ENCODE measurements around the gene MTUS2. TPM values are rescaled to one million over a fixed set of nuclear protein-coding genes. Genes with fewer than 3 reads are reported as not detected.
A peak's percentile ranks its signal among the peaks of the same experiment; 100 is the strongest.

The MTUS2 gene
- total and polyA plus RNA-seq, 2 of the 8 experiments (the other 6 are each of a cell fraction or from before 2014, with no cell fraction given) = 0.18 to 0.80 TPM

DNA sequence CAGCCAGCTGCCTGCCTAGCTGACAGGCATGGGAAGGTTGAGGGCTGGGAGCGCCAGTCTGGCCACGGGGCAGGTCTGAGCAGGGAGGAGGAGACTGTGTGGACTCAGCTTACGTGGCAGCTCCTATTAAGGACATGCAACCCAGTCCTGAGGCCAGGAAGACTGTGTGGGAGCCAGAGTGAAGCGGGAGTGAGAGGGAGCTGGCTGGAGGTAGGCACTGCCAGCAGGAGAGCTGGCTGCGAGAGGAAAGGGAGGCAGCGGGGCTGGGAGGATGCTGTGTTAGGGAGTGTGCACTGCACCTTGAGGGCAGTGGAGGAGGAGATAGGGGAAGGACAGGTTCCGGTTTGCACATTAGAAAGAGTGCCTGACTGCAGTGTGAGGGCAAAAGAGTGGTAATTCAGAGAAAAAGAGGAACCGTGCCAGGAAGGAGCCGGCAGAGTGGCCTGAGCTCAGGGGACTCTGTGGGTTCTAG, 676.1 kb downstream of the MTUS2 start:
- Histone ChIP-seq H4K8ac (ENCODE audit: extremely low read depth, insufficient read depth, low read length) (no peak overlapping the region), H2AK5ac (ENCODE audit: low read depth, low read length) (0 out of 2 replicates have a peak overlapping the region, but pooled peaks have one; percentile 16), H2BK20ac (ENCODE audit: low read length) (no peak overlapping the region), H3K36me3 (ENCODE audit: control insufficient read depth in 2 of 4, insufficient read depth in 4 of 4, low read length in 3 of 4) (no peaks in the 10 kb centered on the region; a peak in 2 of 8 replicates), H3K18ac (ENCODE audit: extremely low read depth, low read length) (no peak overlapping the region), H3K4me3 (ENCODE audit: extremely low read depth in 1 of 4, insufficient read depth in 2 of 4, low read depth in 3 of 4, low read length in 4 of 4) (no peak overlapping the region), H2BK5ac (ENCODE audit: low read depth, low read length) (no peak overlapping the region), H3K9me3 (ENCODE audit: insufficient read depth in 2 of 2, low read depth in 1 of 2, low read length in 1 of 2) (no peaks in the 10 kb centered on the region), H3K4me2 (ENCODE audit: insufficient read depth in 1 of 2, low read depth in 2 of 2, low read length in 2 of 2) (no peak overlapping the region), H3K27ac (ENCODE audit: low read depth, low read length) (no peak overlapping the region), H4K5ac (ENCODE audit: insufficient read length, low read depth, low read length) (no peak overlapping the region), H3K4me1 (replicated peaks in 1 of 4; ENCODE audit: control insufficient read depth in 3 of 4, insufficient read depth in 4 of 4, low read length in 3 of 4) (peaks cover 0 to 3% (median 0%) of the 10 kb centered on the region in 4 experiments; a peak in 2 of 7 replicates), H2AFZ (ENCODE audit: low read length) (no peak overlapping the region), H2BK15ac (ENCODE audit: low read length) (peak overlapping the region; percentile 81; the same call in 1 of the 2 replicates), H3K23me2 (ENCODE audit: low read depth, low read length) (peaks cover 10% of the 10 kb centered on the region), H3K4ac (replicated peaks; ENCODE audit: insufficient read length, low read depth, low read length) (no peak overlapping the region), H3K79me2 (ENCODE audit: control insufficient read depth in 1 of 2, insufficient read depth in 2 of 2, low read length in 2 of 2) (no peaks in the 10 kb centered on the region), H3K9ac (replicated peaks in 1 of 4; ENCODE audit: extremely low read depth in 1 of 4, low read depth in 3 of 4, low read length in 3 of 4) (no peak overlapping the region), H4K91ac (replicated peaks; ENCODE audit: insufficient read length, low read length) (no peak overlapping the region), H3K14ac (ENCODE audit: insufficient read length) (no peak overlapping the region), H3K56ac (replicated peaks; ENCODE audit: insufficient read length, low read depth, low read length) (no peak overlapping the region), H4K20me1 (replicated peaks in 1 of 2; ENCODE audit: control insufficient read depth in 1 of 2, insufficient read depth in 2 of 2, low read length in 2 of 2) (peaks cover 0 to 9% of the 10 kb centered on the region in 2 experiments), H3K23ac (ENCODE audit: insufficient read length) (no peak overlapping the region), H2BK12ac (ENCODE audit: low read depth, low read length) (no peak overlapping the region), H2BK120ac (replicated peaks; ENCODE audit: low read depth, low read length) (no peak overlapping the region), H3K79me1 (ENCODE audit: low read depth, low read length) (no peaks in the 10 kb centered on the region; the same call in 1 of the 2 replicates), H3K27me3 (replicated peaks in 1 of 4; ENCODE audit: control insufficient read depth in 3 of 4, extremely low read depth in 1 of 4, insufficient read depth in 3 of 4, low read length in 3 of 4) (peaks cover 0 to 2% (median 0%) of the 10 kb centered on the region in 4 experiments; a peak in 1 of 7 replicates)
- no peak for FAIRE-seq
- no peak for DNase-seq (ENCODE audit: low read depth in 1 of 2, low spot score in 2 of 2)
- POLR2A ChIA-PET (ENCODE audit: partially characterized antibody) = interaction anchor here (1.0 to 4.2 kb wide), 2 partner anchors 11 to 14 kb away, joined by 3 to 23 read pairs; no protein-coding TSS in a partner anchor
- 89% methylated on average over 9 of the region's 9 CpGs; no CpG with 5 or more reads in 1 of the 2 experiments for WGBS, 2 experiments (ENCODE audit: extremely low coverage in 1 of 2, insufficient coverage in 1 of 2, insufficient read length in 1 of 2, insufficient replicate concordance in 2 of 2, low coverage in 1 of 2, low lambda C conversion rate in 2 of 2, missing lambda C conversion rate in 1 of 2)
- CTCF ChIA-PET (ENCODE audit: partially characterized antibody) = interaction anchor here (0.6 to 17.8 kb wide), 10 partner anchors 9 to 211 kb away, joined by 3 to 210 read pairs (median 4); no protein-coding TSS in a partner anchor
- TF ChIP-seq TBP (IDR thresholded peaks at IDR 0.05; ENCODE audit: low read depth, low read length) = no peak
- no peak for TF ChIP-seq ASH2L (IDR thresholded peaks at IDR 0.05; ENCODE audit: low read length)
- TF ChIP-seq TAF1 (IDR thresholded peaks at IDR 0.05; ENCODE audit: low read depth, low read length) = no peak
- no peak for TF ChIP-seq TCF12 (IDR thresholded peaks at IDR 0.05; ENCODE audit: low read depth, low read length)
- no peak for TF ChIP-seq PHF8 (conservative IDR thresholded peaks at IDR 0.05; ENCODE audit: low read depth, low read length)
- TF ChIP-seq GTF2F1 (IDR thresholded peaks at IDR 0.05; ENCODE audit: borderline replicate concordance, low read depth, low read length) = no peak
- no peak for TF ChIP-seq FOSL1 (IDR thresholded peaks at IDR 0.05; ENCODE audit: insufficient read depth, low read depth, low read length)
- TF ChIP-seq HDAC2 (IDR thresholded peaks at IDR 0.05; ENCODE audit: borderline replicate concordance in 1 of 2, low read depth in 2 of 2, low read length in 2 of 2) = no peak
- no peak for TF ChIP-seq ZNF274 (IDR thresholded peaks at IDR 0.05; ENCODE audit: borderline replicate concordance, extremely low read depth, low read length)
- TF ChIP-seq RAD21 (IDR thresholded peaks at IDR 0.05 in 1 of 2, conservative IDR thresholded peaks at IDR 0.05 in 1 of 2; ENCODE audit: low read depth in 2 of 2, low read length in 2 of 2) = no peak
- TF ChIP-seq RFX5 (IDR thresholded peaks at IDR 0.05; ENCODE audit: borderline replicate concordance, low read depth, low read length) = no peak
- TF ChIP-seq, protein P1, sequence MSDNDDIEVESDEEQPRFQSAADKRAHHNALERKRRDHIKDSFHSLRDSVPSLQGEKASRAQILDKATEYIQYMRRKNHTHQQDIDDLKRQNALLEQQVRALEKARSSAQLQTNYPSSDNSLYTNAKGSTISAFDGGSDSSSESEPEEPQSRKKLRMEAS (IDR thresholded peaks at IDR 0.05) = no peak
- TF ChIP-seq EGR1 (IDR thresholded peaks at IDR 0.05; ENCODE audit: borderline replicate concordance, low read depth, low read length) = no peak
